Peyer's patch (tissue), 4 donors: ENCODE data around the gene PHKA2. TPM values are rescaled to one million over a fixed set of nuclear protein-coding genes. Genes with fewer than 3 reads are reported as not detected.

ENCODE experiments used
- DNase-seq, 3 donors: peaks; one replicate each; pipeline ENCODE4 v3.0.0-alpha.2; 2017 to 2019
- H3K27ac ChIP-seq, 4 donors: fragments of 200-600 bp; sonication (generic); one replicate each; pipeline ENCODE4 v1.5.1; 2016 to 2019
- H3K27me3 ChIP-seq, 2 donors: fragments of 200-600 bp; sonication (generic); one replicate each; pipeline ENCODE4 v1.5.1; 2019
- H3K36me3 ChIP-seq, 3 donors: fragments of 200-600 bp; sonication (generic); one replicate each; pipeline ENCODE4 v1.5.1; 2016 to 2019
- H3K4me1 ChIP-seq, 4 donors: fragments of 200-600 bp; sonication (generic); one replicate each; pipeline ENCODE4 v1.5.1; 2016 to 2019
- H3K4me3 ChIP-seq, 4 donors: fragments of 200-600 bp; sonication (generic); 1 replicate in 3 of 4; 2 replicates in 1 of 4; pipeline ENCODE4 v1.5.1; 2016 to 2019; ENCODE audit warnings: mild to moderate bottlenecking in 1 of 4
- H3K9me3 ChIP-seq, 4 donors: fragments of 200-600 bp; sonication (generic); one replicate each; pipeline ENCODE4 v1.5.1; 2016 to 2019; ENCODE audit warnings: mild to moderate bottlenecking in 1 of 4
- POLR2A ChIP-seq, 2 donors: fragments of 450-650 bp; IDR thresholded peaks; one replicate each; pipeline ENCODE4 v1.5.1; 2017; ENCODE audit warnings: antibody characterized with exemption in 2 of 2, mild to moderate bottlenecking in 2 of 2, moderate library complexity in 2 of 2
- total RNA-seq, 4 donors: library from RNA; depleted of rRNA; stranded (reverse); fragments of >200 nt; gene quantifications; one replicate each; pipeline ENCODE4 v1.1.0, GENCODE V29; 2016
- TF ChIP-seq, protein P1 (sequence below), 6 experiments: fragments of 450-650 bp in 4 of 6; fragments of 200-600 bp in 2 of 6; sonication (generic) in 1 of 6; IDR thresholded peaks; one replicate each; pipeline ENCODE4 v1.5.1; 2017 to 2019; ENCODE audit warnings: antibody characterized with exemption in 6 of 6, mild to moderate bottlenecking in 3 of 6, moderate library complexity in 1 of 6

Gene PHKA2
- total RNA-seq, 4 donors from 2014 or later = 34.3 to 98.1 (median 63.7) TPM

GRCh38 chrX:18891548-18891945 lies 92.4 kb downstream of the PHKA2 start:
- H3K4me3 ChIP-seq = no peak overlapping the region

GRCh38 chrX:18890724-18891547 lies 93.0 kb downstream of the PHKA2 start:
- Histone ChIP-seq H3K27me3 (no peaks in the 10 kb centered on the region), H3K27ac (no peak overlapping the region), H3K4me1 (no peaks in the 10 kb centered on the region), H3K36me3 (no peaks in the 10 kb centered on the region), H3K4me3 (no peak overlapping the region), H3K9me3 (no peaks in the 10 kb centered on the region)
- no peak for DNase-seq
- TF ChIP-seq, protein P1, sequence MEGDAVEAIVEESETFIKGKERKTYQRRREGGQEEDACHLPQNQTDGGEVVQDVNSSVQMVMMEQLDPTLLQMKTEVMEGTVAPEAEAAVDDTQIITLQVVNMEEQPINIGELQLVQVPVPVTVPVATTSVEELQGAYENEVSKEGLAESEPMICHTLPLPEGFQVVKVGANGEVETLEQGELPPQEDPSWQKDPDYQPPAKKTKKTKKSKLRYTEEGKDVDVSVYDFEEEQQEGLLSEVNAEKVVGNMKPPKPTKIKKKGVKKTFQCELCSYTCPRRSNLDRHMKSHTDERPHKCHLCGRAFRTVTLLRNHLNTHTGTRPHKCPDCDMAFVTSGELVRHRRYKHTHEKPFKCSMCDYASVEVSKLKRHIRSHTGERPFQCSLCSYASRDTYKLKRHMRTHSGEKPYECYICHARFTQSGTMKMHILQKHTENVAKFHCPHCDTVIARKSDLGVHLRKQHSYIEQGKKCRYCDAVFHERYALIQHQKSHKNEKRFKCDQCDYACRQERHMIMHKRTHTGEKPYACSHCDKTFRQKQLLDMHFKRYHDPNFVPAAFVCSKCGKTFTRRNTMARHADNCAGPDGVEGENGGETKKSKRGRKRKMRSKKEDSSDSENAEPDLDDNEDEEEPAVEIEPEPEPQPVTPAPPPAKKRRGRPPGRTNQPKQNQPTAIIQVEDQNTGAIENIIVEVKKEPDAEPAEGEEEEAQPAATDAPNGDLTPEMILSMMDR (IDR thresholded peaks at IDR 0.05) = no peak
- no peak for TF ChIP-seq POLR2A (IDR thresholded peaks at IDR 0.05)

More at GRCh38 chrX:18891548-18891945, 92.4 kb downstream of the PHKA2 start:
- no peaks in the 10 kb centered on the region for H3K4me1 ChIP-seq
- TF ChIP-seq, protein P1 (IDR thresholded peaks at IDR 0.05) = no peak
- no peak for TF ChIP-seq POLR2A (IDR thresholded peaks at IDR 0.05)
- no peak for DNase-seq
- no peaks in the 10 kb centered on the region for H3K36me3 ChIP-seq
- no peaks in the 10 kb centered on the region for H3K9me3 ChIP-seq
- H3K27ac ChIP-seq = no peak overlapping the region
- H3K27me3 ChIP-seq = no peaks in the 10 kb centered on the region

GRCh38 chrX:18890049-18890381 lies 93.9 kb downstream of the PHKA2 start:
- Histone ChIP-seq H3K4me3 (no peak overlapping the region), H3K27me3 (no peaks in the 10 kb centered on the region), H3K36me3 (no peaks in the 10 kb centered on the region), H3K9me3 (no peaks in the 10 kb centered on the region), H3K27ac (no peak overlapping the region), H3K4me1 (no peaks in the 10 kb centered on the region)
- DNase-seq = no peak
- TF ChIP-seq, protein P1 (IDR thresholded peaks at IDR 0.05) = no peak
- no peak for TF ChIP-seq POLR2A (IDR thresholded peaks at IDR 0.05)

DNA sequence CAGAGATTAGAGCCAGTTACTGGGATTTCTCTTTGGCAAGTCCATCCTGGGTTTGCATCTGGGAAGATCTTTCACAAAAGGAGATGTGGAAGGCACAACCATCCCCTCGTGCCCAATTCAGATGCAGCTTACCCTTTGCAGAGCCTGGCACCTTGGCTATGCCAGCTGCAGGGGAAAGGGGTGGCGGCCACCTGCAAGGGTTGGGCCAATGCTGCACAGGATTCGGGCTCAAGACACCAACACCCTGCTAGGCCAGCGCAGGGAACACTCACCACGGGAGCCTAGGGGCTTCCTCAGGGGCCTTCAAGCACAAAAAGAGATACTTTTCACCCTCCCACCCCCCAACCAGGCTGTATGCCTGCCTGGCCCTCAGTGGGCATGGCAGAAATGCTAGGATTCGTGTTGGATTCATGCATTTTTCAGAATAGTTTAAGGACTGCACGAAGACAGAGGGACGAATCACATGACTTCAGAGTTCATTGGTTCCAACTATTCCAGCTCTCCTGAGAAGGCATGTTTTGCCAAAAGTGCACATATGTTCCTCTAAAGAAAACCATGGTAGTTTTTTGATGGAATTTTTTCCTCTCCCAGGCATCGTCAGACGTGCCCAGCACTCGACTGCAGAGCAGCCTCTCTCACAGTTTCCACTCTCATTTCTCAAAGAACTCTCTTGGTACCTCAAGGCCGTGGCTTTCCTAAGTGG lies 94.4 kb downstream of the PHKA2 start:
- H3K4me1 ChIP-seq = no peaks in the 10 kb centered on the region
- no peaks in the 10 kb centered on the region for H3K9me3 ChIP-seq
- no peak overlapping the region for H3K27ac ChIP-seq
- TF ChIP-seq, protein P1 (IDR thresholded peaks at IDR 0.05) = no peak
- no peak for TF ChIP-seq POLR2A (IDR thresholded peaks at IDR 0.05)
- H3K4me3 ChIP-seq = no peak overlapping the region
- no peaks in the 10 kb centered on the region for H3K36me3 ChIP-seq
- no peak for DNase-seq
- no peaks in the 10 kb centered on the region for H3K27me3 ChIP-seq

DNA sequence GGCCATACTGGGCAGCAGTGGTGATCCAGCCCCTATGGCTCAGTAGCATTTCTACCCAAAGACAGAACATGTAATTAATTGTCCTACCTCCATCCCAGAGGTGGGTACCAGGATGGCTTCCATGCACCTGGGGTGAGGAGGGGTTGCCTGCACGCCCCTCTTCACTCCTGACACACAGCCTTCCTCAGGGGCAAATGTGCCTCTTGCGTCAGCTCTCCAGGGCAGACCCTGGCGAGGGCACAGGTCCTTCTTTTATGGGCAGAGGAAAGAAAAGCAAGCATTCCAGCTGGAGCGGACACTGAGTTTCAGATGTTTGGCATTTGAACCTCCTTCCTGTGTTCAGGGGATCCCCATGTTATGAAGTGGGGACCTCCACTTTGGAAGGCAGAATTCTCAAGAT lies 95.6 kb downstream of the PHKA2 start:
- Histone ChIP-seq H3K36me3 (no peaks in the 10 kb centered on the region), H3K4me1 (no peaks in the 10 kb centered on the region), H3K27me3 (no peaks in the 10 kb centered on the region), H3K4me3 (no peak overlapping the region), H3K9me3 (no peaks in the 10 kb centered on the region), H3K27ac (peak overlapping the region in 1 of 4 donors; percentile 94)
- TF ChIP-seq, protein P1 (IDR thresholded peaks at IDR 0.05) = no peak
- no peak for TF ChIP-seq POLR2A (IDR thresholded peaks at IDR 0.05)
- DNase-seq = no peak
